Body of pancreas (tissue), 4 donors: ENCODE data around the gene KLF16. TPM values are rescaled to one million over a fixed set of nuclear protein-coding genes. Genes with fewer than 3 reads are reported as not detected.
"Not testable (repeated sequence)": the region's sequence is repeated elsewhere in the genome, so short reads cannot be mapped to it uniquely, and the experiment has no call there.

Experiments used
- ATAC-seq: fragments of 150-250 bp; one replicate; pipeline ENCODE4 v1.9.1; 2016
- DNase-seq, 4 donors: peaks; one replicate each; pipeline ENCODE4 v3.0.0-alpha.2; 2019
- H3K27ac ChIP-seq, 4 donors: fragments of 200-600 bp; sonication (generic); 1 replicate in 3 of 4; 2 replicates in 1 of 4; pipeline versions ENCODE4 v1.5.1 to v1.6.1; 2016 to 2019; ENCODE audit warnings: mild to moderate bottlenecking in 1 of 4, mixed read lengths in 1 of 4, moderate library complexity in 1 of 4
- H3K27me3 ChIP-seq, 2 donors: fragments of 200-600 bp; sonication (generic); one replicate each; pipeline ENCODE4 v1.6.0; 2016; ENCODE audit warnings: mild to moderate bottlenecking in 1 of 2
- H3K36me3 ChIP-seq, 2 donors: fragments of 200-600 bp; sonication (generic); replicated peaks in 1 of 2; 2 replicates each; pipeline ENCODE4 v1.5.1; 2016; ENCODE audit warnings: low read depth in 2 of 2; ENCODE audit not compliant: insufficient read depth in 1 of 2
- H3K4me1 ChIP-seq: fragments of 200-600 bp; sonication (generic); one replicate; pipeline ENCODE4 v1.6.0; 2016
- H3K4me3 ChIP-seq, 2 donors: fragments of 200-600 bp; sonication (generic); 1 replicate in 1 of 2; 2 replicates in 1 of 2; pipeline ENCODE4 v1.5.1; 2016 to 2019
- H3K9me3 ChIP-seq, 3 donors: fragments of 200-600 bp; sonication (generic); 1 replicate in 2 of 3; 2 replicates in 1 of 3; pipeline ENCODE4 v1.5.1; 2016
- POLR2A ChIP-seq, 3 donors: fragments of 450-650 bp; IDR thresholded peaks; one replicate each; pipeline ENCODE4 v1.6.1; 2016; ENCODE audit warnings: antibody characterized with exemption in 3 of 3, mild to moderate bottlenecking in 2 of 3
- WGBS, 2 donors: methylation state at CpG; one replicate each; pipeline ENCODE4 v1.1.5; 2017; 5-methylcytosine and 5-hydroxymethylcytosine counted together
- intact Hi-C: fragments of 100-400 bp; cut with DNase I; formaldehyde crosslinking; loops from one replicate; pipeline ENCODE4 v1.15.1; 2023
- total RNA-seq, 2 donors: library from RNA; depleted of rRNA; stranded (reverse); fragments of >200 nt; gene quantifications; one replicate each; pipeline ENCODE4 v1.1.0, GENCODE V29; 2016
- TF ChIP-seq, protein P1 (sequence below), 7 experiments: fragments of 450-650 bp in 4 of 7; fragments of 200-600 bp in 3 of 7; sonication (generic) in 3 of 7; IDR thresholded peaks; one replicate each; pipeline ENCODE4 v1.5.1; 2016 to 2019; ENCODE audit warnings: antibody characterized with exemption in 7 of 7

The KLF16 gene
- total RNA-seq, 2 donors from 2014 or later: 2.3 to 3.6 TPM

DNA sequence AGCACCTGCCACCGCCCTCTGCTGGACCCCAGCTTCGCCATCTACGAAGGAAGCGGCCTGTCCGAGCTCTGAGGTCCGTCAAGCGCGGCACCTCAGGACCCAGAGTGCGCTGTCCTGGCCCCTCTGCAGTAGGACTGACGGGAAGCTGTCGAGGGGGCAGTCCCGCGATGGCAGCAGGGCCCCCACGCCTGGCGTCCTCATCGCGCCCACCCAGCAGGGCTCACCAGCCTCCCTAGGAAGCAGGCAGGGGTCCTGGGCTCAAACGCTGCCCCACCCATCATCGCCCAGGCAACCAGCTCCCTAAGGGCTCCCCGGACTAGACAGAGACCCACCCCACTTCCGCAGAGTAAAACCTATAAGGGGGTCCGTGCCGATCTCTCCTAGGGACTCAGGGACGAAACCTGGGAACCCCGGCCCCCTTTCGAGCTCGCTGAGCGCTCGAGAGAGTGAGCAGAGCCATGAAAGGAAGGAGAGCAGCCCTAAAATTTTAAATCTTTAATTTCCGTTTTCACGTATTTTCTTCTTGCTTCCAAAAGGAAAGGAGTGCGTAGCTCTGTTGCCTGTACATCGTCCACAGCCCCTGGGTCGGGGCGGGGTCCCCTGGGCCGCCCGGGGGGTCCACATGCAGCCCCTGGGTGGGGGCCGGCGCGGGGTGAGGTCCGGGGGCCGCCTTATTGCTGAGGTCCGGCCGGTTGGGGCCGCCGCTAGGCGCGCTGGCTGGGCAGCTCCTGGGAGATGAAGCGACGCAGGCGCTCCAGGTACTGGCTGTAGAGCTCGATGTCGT lies 13.3 kb upstream of the KLF16 start:
- WGBS, 2 donors: 43 to 73% methylated on average over 21 to 36 of the region's 53 CpGs
- intact Hi-C loops, H3K36me3 ChIP-seq, ATAC-seq, H3K9me3 ChIP-seq, H3K27me3 ChIP-seq, DNase-seq: not testable (repeated sequence)
- peaks cover 50% of the 10 kb centered on the region for H3K4me1 ChIP-seq
- H3K4me3 ChIP-seq: peak overlapping the region in 1 of 2 donors; percentile 69
- H3K27ac ChIP-seq: peak overlapping the region; percentile 71 to 97 (median 88)

DNA sequence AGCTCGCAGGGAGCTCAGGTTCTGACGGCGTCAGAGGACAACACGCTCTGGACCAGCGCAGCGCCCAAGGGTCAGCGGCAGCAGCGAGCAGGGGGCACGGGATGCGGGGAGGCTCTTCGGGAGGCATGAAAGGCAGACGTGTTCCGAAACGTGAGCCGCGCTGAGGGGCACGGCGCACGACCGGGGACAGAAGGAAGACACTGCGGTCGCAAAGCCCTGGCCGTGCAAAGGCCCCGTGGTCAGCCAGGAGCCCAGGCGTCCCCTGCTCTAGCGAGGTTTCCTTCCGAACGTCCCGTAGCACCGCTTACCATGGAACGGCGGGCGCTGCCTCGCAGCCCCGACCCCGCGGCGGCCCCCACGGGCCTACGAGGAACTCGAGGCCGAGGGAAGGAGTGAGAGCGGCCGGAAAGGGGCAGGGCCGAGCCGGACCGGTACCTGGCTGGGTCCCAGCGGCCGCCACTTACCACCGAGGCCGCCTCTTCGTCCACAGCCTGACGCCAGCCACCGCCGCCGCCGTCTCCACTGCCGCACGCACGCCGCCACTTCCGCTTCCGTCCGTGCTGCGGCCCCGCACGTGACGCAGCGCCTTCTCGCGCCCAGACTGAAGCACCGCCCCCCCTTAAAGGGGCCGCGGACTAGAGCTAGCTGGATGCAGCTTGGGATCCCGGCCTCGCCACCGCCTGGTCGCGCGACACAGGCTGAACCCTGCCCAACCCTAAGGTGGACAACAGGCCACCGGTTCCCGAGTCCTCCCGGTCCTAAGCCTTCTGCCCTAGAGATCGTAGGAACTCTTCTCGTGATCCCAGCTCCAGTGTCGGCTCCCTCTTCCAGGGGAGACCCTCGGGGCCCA lies 12.5 kb upstream of the KLF16 start:
- TF ChIP-seq, protein P1, sequence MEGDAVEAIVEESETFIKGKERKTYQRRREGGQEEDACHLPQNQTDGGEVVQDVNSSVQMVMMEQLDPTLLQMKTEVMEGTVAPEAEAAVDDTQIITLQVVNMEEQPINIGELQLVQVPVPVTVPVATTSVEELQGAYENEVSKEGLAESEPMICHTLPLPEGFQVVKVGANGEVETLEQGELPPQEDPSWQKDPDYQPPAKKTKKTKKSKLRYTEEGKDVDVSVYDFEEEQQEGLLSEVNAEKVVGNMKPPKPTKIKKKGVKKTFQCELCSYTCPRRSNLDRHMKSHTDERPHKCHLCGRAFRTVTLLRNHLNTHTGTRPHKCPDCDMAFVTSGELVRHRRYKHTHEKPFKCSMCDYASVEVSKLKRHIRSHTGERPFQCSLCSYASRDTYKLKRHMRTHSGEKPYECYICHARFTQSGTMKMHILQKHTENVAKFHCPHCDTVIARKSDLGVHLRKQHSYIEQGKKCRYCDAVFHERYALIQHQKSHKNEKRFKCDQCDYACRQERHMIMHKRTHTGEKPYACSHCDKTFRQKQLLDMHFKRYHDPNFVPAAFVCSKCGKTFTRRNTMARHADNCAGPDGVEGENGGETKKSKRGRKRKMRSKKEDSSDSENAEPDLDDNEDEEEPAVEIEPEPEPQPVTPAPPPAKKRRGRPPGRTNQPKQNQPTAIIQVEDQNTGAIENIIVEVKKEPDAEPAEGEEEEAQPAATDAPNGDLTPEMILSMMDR (IDR thresholded peaks at IDR 0.05): peak in 1 of 7 experiments; percentile 18
- peak; percentile 78 to 92 (median 87) for TF ChIP-seq POLR2A (IDR thresholded peaks at IDR 0.05)
- WGBS, 2 donors: 1% methylated on average over 19 to 83 of the region's 87 CpGs
- H3K4me3 ChIP-seq: peak overlapping the region; percentile 69 to 79
- H3K36me3 ChIP-seq: no peaks in the 10 kb centered on the region
- H3K4me1 ChIP-seq: peaks cover 56% of the 10 kb centered on the region
- DNase-seq (peak; percentile 91 to 95 (median 92)), ATAC-seq (peak; percentile 93)
- no peaks in the 10 kb centered on the region for H3K27me3 ChIP-seq
- no peaks in the 10 kb centered on the region for H3K9me3 ChIP-seq
- intact Hi-C loops: no loop called here
- H3K27ac ChIP-seq: peak overlapping the region; percentile 71 to 97 (median 88)

DNA sequence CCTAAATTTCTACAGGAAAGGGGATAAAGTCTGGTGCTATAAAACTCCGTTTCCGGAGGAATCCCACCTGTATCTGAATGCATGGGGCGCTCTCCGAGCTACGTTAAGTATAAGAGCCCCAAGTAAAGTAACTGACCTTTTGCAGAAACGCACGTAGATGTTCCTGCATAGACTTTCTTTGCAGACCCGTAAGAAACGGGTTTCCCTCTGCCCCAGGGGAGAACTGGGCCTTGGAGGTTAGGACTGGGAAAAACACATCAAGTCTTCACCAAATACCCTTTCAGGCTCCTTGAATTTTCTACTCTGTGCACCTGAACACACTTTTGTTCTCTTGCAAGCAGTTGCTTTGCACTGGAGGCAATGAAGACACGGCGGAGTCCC lies 11.9 kb upstream of the KLF16 start:
- 3 to 5% methylated on average over 9 to 11 of the region's 11 CpGs for WGBS, 2 donors
- DNase-seq, H3K36me3 ChIP-seq, H3K27me3 ChIP-seq, intact Hi-C loops, H3K9me3 ChIP-seq: not testable (repeated sequence)
- Histone ChIP-seq H3K4me3 (peak overlapping the region; percentile 69 to 79), H3K27ac (peak overlapping the region; percentile 71 to 97 (median 88)), H3K4me1 (peaks cover 55% of the 10 kb centered on the region)
- ATAC-seq: peak; percentile 1

DNA sequence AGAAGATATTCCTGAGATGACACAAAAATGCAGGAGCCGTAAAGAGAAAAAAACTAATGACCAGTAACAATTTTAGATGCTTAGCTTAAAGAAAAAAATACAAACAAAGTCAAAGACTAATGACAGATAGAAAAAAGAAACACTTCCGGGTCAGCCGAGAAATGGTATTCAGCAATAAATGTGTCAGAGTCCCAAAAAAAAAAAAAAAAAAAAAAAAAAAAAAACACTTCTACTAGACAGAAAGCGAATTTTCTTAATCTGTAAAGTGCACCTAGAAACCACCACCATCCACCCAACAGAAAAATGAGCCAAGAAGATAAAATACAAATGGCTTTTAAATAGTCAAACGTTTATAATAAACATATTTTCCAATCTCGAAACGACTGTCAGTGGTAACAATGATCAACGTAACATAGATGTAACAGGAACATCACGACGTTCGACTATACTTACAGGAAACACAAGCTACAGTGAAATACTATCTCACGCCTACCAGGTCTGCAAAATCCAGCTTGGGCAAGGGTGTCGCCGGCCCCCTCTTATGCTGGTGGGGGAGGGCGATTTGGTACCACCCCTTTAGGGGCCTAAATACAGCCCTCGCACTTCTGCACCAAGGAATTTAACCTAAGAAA lies 11.3 kb upstream of the KLF16 start:
- Histone ChIP-seq H3K27ac (peak overlapping the region; percentile 71 to 97 (median 88)), H3K4me3 (peak overlapping the region in 1 of 2 donors; percentile 79), H3K9me3 (no peaks in the 10 kb centered on the region), H3K36me3 (no peaks in the 10 kb centered on the region), H3K4me1 (peaks cover 55% of the 10 kb centered on the region), H3K27me3 (no peaks in the 10 kb centered on the region)
- TF ChIP-seq, protein P1 (IDR thresholded peaks at IDR 0.05): no peak
- TF ChIP-seq POLR2A (IDR thresholded peaks at IDR 0.05): no peak
- DNase-seq (peak in 1 of 4 donors; percentile 24), ATAC-seq (no peak)
- intact Hi-C loops: no loop called here
- WGBS, 2 donors: 3 to 4% methylated on average over 16 of the region's 16 CpGs

DNA sequence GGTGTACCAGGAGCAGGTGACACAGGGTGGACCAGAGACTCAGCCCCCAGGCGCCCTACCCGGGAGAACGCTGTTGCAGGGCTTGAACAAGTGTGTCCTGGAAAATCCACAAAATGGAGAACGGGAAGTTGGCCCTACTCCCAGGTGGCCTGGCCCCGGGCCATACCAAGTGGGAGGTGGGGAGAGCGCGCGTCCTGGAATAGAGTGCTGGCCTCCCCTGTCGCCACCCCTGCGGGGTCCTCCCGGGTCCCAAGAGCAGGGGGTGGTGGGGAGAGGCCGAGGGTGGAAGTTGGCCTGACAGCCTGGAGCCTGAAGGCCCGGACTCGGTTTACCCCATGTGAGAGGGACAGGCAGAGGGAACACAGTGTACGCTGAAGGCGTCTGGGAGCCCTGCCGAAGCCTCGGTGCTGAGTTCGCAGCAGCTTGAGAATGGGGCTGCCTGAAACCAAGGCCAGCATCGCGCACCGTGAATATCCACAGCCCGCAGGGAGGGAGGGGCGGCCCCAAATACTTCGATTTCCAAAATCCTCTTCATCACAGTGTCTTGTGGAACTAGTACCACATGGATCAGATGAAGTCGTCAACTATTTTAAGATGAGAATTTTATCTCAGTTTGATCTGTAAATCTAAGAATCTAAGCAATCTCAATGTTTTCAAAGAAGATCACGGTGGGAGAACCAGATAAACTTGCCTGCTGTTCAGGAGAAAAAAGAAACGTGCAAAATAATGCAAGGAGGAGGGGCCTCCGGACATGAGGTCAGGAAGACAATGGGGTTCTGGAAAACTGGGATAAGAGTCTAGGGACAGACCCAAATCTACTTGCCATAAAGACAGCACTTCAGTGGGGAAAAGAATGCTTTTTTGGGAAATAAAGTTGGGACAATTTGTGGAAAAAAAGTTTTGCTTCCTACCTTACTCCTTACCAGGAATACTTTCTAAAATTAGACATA lies 10.4 kb upstream of the KLF16 start:
- ATAC-seq (peak; percentile 52), DNase-seq (peak; percentile 60 to 75 (median 71))
- H3K4me3 ChIP-seq: no peak overlapping the region
- no peaks in the 10 kb centered on the region for H3K36me3 ChIP-seq
- H3K4me1 ChIP-seq: peaks cover 55% of the 10 kb centered on the region
- H3K27me3 ChIP-seq: no peaks in the 10 kb centered on the region
- WGBS, 2 donors: 11 to 15% methylated on average over 23 to 29 of the region's 29 CpGs
- peak overlapping the region; percentile 71 to 97 (median 82) for H3K27ac ChIP-seq
- intact Hi-C loops: no loop called here
- H3K9me3 ChIP-seq: no peaks in the 10 kb centered on the region
- TF ChIP-seq POLR2A (IDR thresholded peaks at IDR 0.05): no peak
- TF ChIP-seq, protein P1 (IDR thresholded peaks at IDR 0.05): no peak
